GM21381 (cell line): ENCODE measurements around the gene NNMT.

Experiments
- ATAC-seq: cut with Tn5 transposase; IDR thresholded peaks from one replicate; pipeline ENCODE4 v1.9.1; 2021; ENCODE audit warnings: mild to moderate bottlenecking, moderate library complexity; ENCODE audit not compliant: unreplicated experiment

NNMT gene

GRCh38 chr11:114282488-114282887 is 13.7 kb upstream of the NNMT start:
- no peak for ATAC-seq

GRCh38 chr11:114283422-114283821 is 12.8 kb upstream of the NNMT start:
- ATAC-seq, result no peak

- no peak for ATAC-seq
Measured at GRCh38 chr11:114284021-114284420, 12.2 kb upstream of the NNMT start.

- ATAC-seq, result no peak
Measured at GRCh38 chr11:114284914-114285313, 11.3 kb upstream of the NNMT start.

- no peak for ATAC-seq
Measured at GRCh38 chr11:114285599-114285998, 10.6 kb upstream of the NNMT start.

GRCh38 chr11:114286229-114286628 is 10.0 kb upstream of the NNMT start:
- ATAC-seq, result no peak

- ATAC-seq, result no peak
Measured at GRCh38 chr11:114287154-114287553, 9.0 kb upstream of the NNMT start.

- no peak for ATAC-seq
Measured at GRCh38 chr11:114288136-114288535, 8.1 kb upstream of the NNMT start.

GRCh38 chr11:114289779-114290178 is 6.4 kb upstream of the NNMT start:
- no peak for ATAC-seq

GRCh38 chr11:114290503-114291235 is 5.5 kb upstream of the NNMT start:
- no peak for ATAC-seq

GRCh38 chr11:114291381-114291780 is 4.8 kb upstream of the NNMT start:
- ATAC-seq, result no peak

- no peak for ATAC-seq
Measured at GRCh38 chr11:114291842-114292680, 4.1 kb upstream of the NNMT start.

- ATAC-seq, result no peak
Measured at GRCh38 chr11:114293201-114293711, 2.9 kb upstream of the NNMT start.

GRCh38 chr11:114296605-114297372 is 590 bp downstream of the NNMT start:
- ATAC-seq, result no peak

- ATAC-seq, result no peak
Measured at GRCh38 chr11:114297806-114298709, 1.9 kb downstream of the NNMT start.

GRCh38 chr11:114298710-114299109 is 2.5 kb downstream of the NNMT start:
- ATAC-seq, result no peak

- no peak for ATAC-seq
Measured at GRCh38 chr11:114301088-114301487, 4.9 kb downstream of the NNMT start.

- ATAC-seq, result no peak
Measured at GRCh38 chr11:114301927-114302326, 5.7 kb downstream of the NNMT start.

- ATAC-seq, result no peak
Measured at GRCh38 chr11:114302663-114303062, 6.5 kb downstream of the NNMT start.

- ATAC-seq, result no peak
Measured at GRCh38 chr11:114304065-114304464, 7.9 kb downstream of the NNMT start.
